ENCODE data around the gene CORO7. TPM values are rescaled to one million over a fixed set of nuclear protein-coding genes. Genes with fewer than 3 reads are reported as not detected.
A peak's percentile ranks its signal among the peaks of the same experiment; 100 is the strongest.

Gene CORO7
- total RNA-seq, 1 experiment from 2014 or later: 14.3 TPM

- BruUV-seq (replicated peaks): no TSS peak
- H3K27me3 ChIP-seq (ENCODE audit: low read length): no peaks in the 10 kb centered on the region
- CTCF ChIA-PET: no interaction called here
- POLR2A ChIA-PET (ENCODE audit: unreplicated experiment): interaction anchor here (0.6 kb wide), 1 partner anchor 9 kb away, joined by 4 read pairs; no protein-coding TSS in a partner anchor
- H3K79me2 ChIP-seq (ENCODE audit: low read length): peaks cover 10% of the 10 kb centered on the region
- intact Hi-C loops (cut with micrococcal nuclease): no loop called here
- DNase-seq (peak; percentile 83), ATAC-seq (peak; percentile 72)
- H3K4me1 ChIP-seq (ENCODE audit: insufficient read depth, low read length): peaks cover 52% of the 10 kb centered on the region
- H3K9me2 ChIP-seq (replicated peaks; ENCODE audit: low read length): no peaks in the 10 kb centered on the region
- no peak for TF ChIP-seq CTCF (conservative IDR thresholded peaks at IDR 0.05; ENCODE audit: low read depth, low read length)
- no peak for TF ChIP-seq EZH2phosphoT487 (IDR thresholded peaks at IDR 0.05; ENCODE audit: borderline replicate concordance, low read length)
- TF ChIP-seq EZH2 (IDR thresholded peaks at IDR 0.05; ENCODE audit: low read length, unreplicated experiment): no peak
- H3K27ac ChIP-seq (ENCODE audit: low read length): peak overlapping the region; percentile 32; the same call in 1 of the 2 replicates
- H3K4me3 ChIP-seq (ENCODE audit: low read length): no peak overlapping the region
- H3F3A ChIP-seq (ENCODE audit: low read length, unreplicated experiment): no peaks in the 10 kb centered on the region
- no peak overlapping the region for H2AFZ ChIP-seq (ENCODE audit: low read length)
- H3K9me3 ChIP-seq (ENCODE audit: low read length): no peaks in the 10 kb centered on the region
- peaks cover 5% of the 10 kb centered on the region; the same call in 1 of the 2 replicates for H4K20me1 ChIP-seq (ENCODE audit: low read length)
- H3K4me2 ChIP-seq (ENCODE audit: low read length): peak overlapping the region; percentile 51
- no peaks in the 10 kb centered on the region for H3K36me3 ChIP-seq (ENCODE audit: low read depth, low read length)
- no peak overlapping the region for H3K9ac ChIP-seq (ENCODE audit: low read length)
Measured at GRCh38 chr16:4369007-4369733, 47.2 kb downstream of the CORO7 start.

- intact Hi-C loops (cut with micrococcal nuclease): no loop called here
- peaks cover under 1% of the 10 kb centered on the region; the same call in 1 of the 2 replicates for H4K20me1 ChIP-seq (ENCODE audit: low read length)
- no peaks in the 10 kb centered on the region for H3K36me3 ChIP-seq (ENCODE audit: low read depth, low read length)
- no peak for DNase-seq
- H3K4me2 ChIP-seq (ENCODE audit: low read length): no peak overlapping the region
- ChIA-PET CTCF (no interaction called here), POLR2A (ENCODE audit: unreplicated experiment) (no interaction called here)
- no peak overlapping the region for H3K27ac ChIP-seq (ENCODE audit: low read length)
- no peak overlapping the region for H2AFZ ChIP-seq (ENCODE audit: low read length)
- no peaks in the 10 kb centered on the region for H3F3A ChIP-seq (ENCODE audit: low read length, unreplicated experiment)
- peaks cover 5% of the 10 kb centered on the region for H3K79me2 ChIP-seq (ENCODE audit: low read length)
- no peaks in the 10 kb centered on the region for H3K9me2 ChIP-seq (replicated peaks; ENCODE audit: low read length)
- no TSS peak for BruUV-seq (replicated peaks)
- no peaks in the 10 kb centered on the region for H3K27me3 ChIP-seq (ENCODE audit: low read length)
- H3K9me3 ChIP-seq (ENCODE audit: low read length): no peaks in the 10 kb centered on the region
- H3K4me3 ChIP-seq (ENCODE audit: low read length): no peak overlapping the region
- TF ChIP-seq CTCF (conservative IDR thresholded peaks at IDR 0.05; ENCODE audit: low read depth, low read length) (no peak), EZH2phosphoT487 (IDR thresholded peaks at IDR 0.05; ENCODE audit: borderline replicate concordance, low read length) (no peak), EZH2 (IDR thresholded peaks at IDR 0.05; ENCODE audit: low read length, unreplicated experiment) (no peak)
- no peak for ATAC-seq
- H3K9ac ChIP-seq (ENCODE audit: low read length): no peak overlapping the region
- peaks cover 35% of the 10 kb centered on the region for H3K4me1 ChIP-seq (ENCODE audit: insufficient read depth, low read length)
Measured at GRCh38 chr16:4367393-4367856, 49.0 kb downstream of the CORO7 start.

GRCh38 chr16:4366016-4366415 lies 50.4 kb downstream of the CORO7 start:
- Histone ChIP-seq H3K4me1 (ENCODE audit: insufficient read depth, low read length) (peaks cover 27% of the 10 kb centered on the region), H3K4me3 (ENCODE audit: low read length) (no peak overlapping the region), H3F3A (ENCODE audit: low read length, unreplicated experiment) (no peaks in the 10 kb centered on the region), H3K27ac (ENCODE audit: low read length) (no peak overlapping the region), H2AFZ (ENCODE audit: low read length) (no peak overlapping the region), H3K79me2 (ENCODE audit: low read length) (no peaks in the 10 kb centered on the region), H3K27me3 (ENCODE audit: low read length) (no peaks in the 10 kb centered on the region), H3K4me2 (ENCODE audit: low read length) (no peak overlapping the region), H3K36me3 (ENCODE audit: low read depth, low read length) (no peaks in the 10 kb centered on the region), H3K9me3 (ENCODE audit: low read length) (no peaks in the 10 kb centered on the region), H3K9ac (ENCODE audit: low read length) (no peak overlapping the region), H3K9me2 (replicated peaks; ENCODE audit: low read length) (no peaks in the 10 kb centered on the region), H4K20me1 (ENCODE audit: low read length) (no peaks in the 10 kb centered on the region)
- no TSS peak for BruUV-seq (replicated peaks)
- CTCF ChIA-PET: no interaction called here
- ATAC-seq (no peak), DNase-seq (no peak)
- intact Hi-C loops (cut with micrococcal nuclease): no loop called here
- TF ChIP-seq EZH2 (IDR thresholded peaks at IDR 0.05; ENCODE audit: low read length, unreplicated experiment) (no peak), CTCF (conservative IDR thresholded peaks at IDR 0.05; ENCODE audit: low read depth, low read length) (no peak), EZH2phosphoT487 (IDR thresholded peaks at IDR 0.05; ENCODE audit: borderline replicate concordance, low read length) (no peak)
- POLR2A ChIA-PET (ENCODE audit: unreplicated experiment): no interaction called here
